ENCODE data around the gene PLD1. TPM values are rescaled to one million over a fixed set of nuclear protein-coding genes. Genes with fewer than 3 reads are reported as not detected.
A peak's percentile ranks its signal among the peaks of the same experiment; 100 is the strongest.

PLD1 gene
- total RNA-seq, 4 donors from 2014 or later, result 49.0 to 66.0 (median 55.1) TPM

GRCh38 chr3:171614318-171614921 is 195.9 kb downstream of the PLD1 start:
- no peaks in the 10 kb centered on the region for H3K27me3 ChIP-seq
- H3K4me1 ChIP-seq, result no peaks in the 10 kb centered on the region
- 72% methylated on average over 11 of the region's 11 CpGs for WGBS
- peaks cover 31% of the 10 kb centered on the region for H3K36me3 ChIP-seq
- no peak for TF ChIP-seq POLR2AphosphoS5 (IDR thresholded peaks at IDR 0.05)
- TF ChIP-seq CTCF (IDR thresholded peaks at IDR 0.05), result peak in 1 of 2 donors; percentile 31
- H3K9me3 ChIP-seq, result no peaks in the 10 kb centered on the region
- no peak for DNase-seq (ENCODE audit: low spot score in 2 of 2)
- H3K27ac ChIP-seq, result no peak overlapping the region
- H3K4me3 ChIP-seq, result no peak overlapping the region

- DNase-seq (ENCODE audit: low spot score in 2 of 2), result no peak
Observed at GRCh38 chr3:171607452-171607851, 202.8 kb downstream of the PLD1 start.

GRCh38 chr3:171606151-171606751 is 204.0 kb downstream of the PLD1 start:
- 85% methylated on average over 6 of the region's 6 CpGs for WGBS
- no peak overlapping the region for H3K4me3 ChIP-seq
- H3K36me3 ChIP-seq, result peaks cover 35% of the 10 kb centered on the region
- no peaks in the 10 kb centered on the region for H3K27me3 ChIP-seq
- no peaks in the 10 kb centered on the region for H3K4me1 ChIP-seq
- TF ChIP-seq POLR2A (IDR thresholded peaks at IDR 0.05), result no peak
- no peak for TF ChIP-seq POLR2AphosphoS5 (IDR thresholded peaks at IDR 0.05)
- TF ChIP-seq EP300 (IDR thresholded peaks at IDR 0.05), result no peak
- no peak for TF ChIP-seq CTCF (IDR thresholded peaks at IDR 0.05)
- no peak overlapping the region for H3K27ac ChIP-seq
- H3K9me3 ChIP-seq, result no peaks in the 10 kb centered on the region
- DNase-seq (ENCODE audit: low spot score in 2 of 2), result no peak

More at GRCh38 chr3:171607452-171607851, 202.8 kb downstream of the PLD1 start:
- peaks cover 38% of the 10 kb centered on the region for H3K36me3 ChIP-seq
- no peaks in the 10 kb centered on the region for H3K9me3 ChIP-seq
- TF ChIP-seq POLR2AphosphoS5 (IDR thresholded peaks at IDR 0.05) (no peak), POLR2A (IDR thresholded peaks at IDR 0.05) (no peak), EP300 (IDR thresholded peaks at IDR 0.05) (no peak), CTCF (IDR thresholded peaks at IDR 0.05) (no peak)
- H3K27ac ChIP-seq, result no peak overlapping the region
- 97% methylated on average over 1 of the region's 1 CpG for WGBS
- no peaks in the 10 kb centered on the region for H3K27me3 ChIP-seq
- H3K4me1 ChIP-seq, result no peaks in the 10 kb centered on the region
- H3K4me3 ChIP-seq, result no peak overlapping the region

- TF ChIP-seq POLR2AphosphoS5 (IDR thresholded peaks at IDR 0.05), result no peak
- H3K9me3 ChIP-seq, result no peaks in the 10 kb centered on the region
- H3K4me3 ChIP-seq, result no peak overlapping the region
- peaks cover 28% of the 10 kb centered on the region for H3K36me3 ChIP-seq
- no peaks in the 10 kb centered on the region for H3K4me1 ChIP-seq
- no peak for DNase-seq (ENCODE audit: low spot score in 2 of 2)
- H3K27me3 ChIP-seq, result no peaks in the 10 kb centered on the region
- no peak overlapping the region for H3K27ac ChIP-seq
- 94% methylated on average over 5 of the region's 5 CpGs for WGBS
Observed at GRCh38 chr3:171604370-171604769, 205.9 kb downstream of the PLD1 start.

GRCh38 chr3:171602072-171602471 is 208.2 kb downstream of the PLD1 start:
- H3K9me3 ChIP-seq, result no peaks in the 10 kb centered on the region
- TF ChIP-seq POLR2AphosphoS5 (IDR thresholded peaks at IDR 0.05) (no peak), CTCF (IDR thresholded peaks at IDR 0.05) (no peak), EP300 (IDR thresholded peaks at IDR 0.05) (no peak), POLR2A (IDR thresholded peaks at IDR 0.05) (no peak)
- no peak for DNase-seq (ENCODE audit: low spot score in 2 of 2)
- no peak overlapping the region for H3K4me3 ChIP-seq
- peaks cover 28% of the 10 kb centered on the region for H3K36me3 ChIP-seq
- 89% methylated on average over 4 of the region's 4 CpGs for WGBS
- no peaks in the 10 kb centered on the region for H3K27me3 ChIP-seq
- no peaks in the 10 kb centered on the region for H3K4me1 ChIP-seq
- no peak overlapping the region for H3K27ac ChIP-seq
